Stimulated activated CD8-positive, alpha-beta memory T cell treated with anti-CD3 and anti-CD28 coated beads, Interleukin-7, amount 100 ng/mL, for 48 hours (primary cell): ENCODE data around the gene CST9.
"Not testable (repeated sequence)": the region's sequence is repeated elsewhere in the genome, so short reads cannot be mapped to it uniquely, and the experiment has no call there.

Experiments
- DNase-seq, 2 donors: peaks; one replicate each; pipeline ENCODE4 v3.0.0-alpha.2; 2020; ENCODE audit warnings: low read depth in 1 of 2; ENCODE audit errors: extremely low read depth in 1 of 2

The CST9 gene

GRCh38 chr20:23637282-23638221 lies 31.8 kb upstream of the CST9 start, which contains the start of gene CST3:
TSS of gene CST3 (minus strand) at chr20:23637955. CDS start at chr20:23637862, 93 bp downstream.
- DNase-seq = no peak

- no peak for DNase-seq
Measured at GRCh38 chr20:23636908-23637281, 31.2 kb upstream of the CST9 start.

- no peak for DNase-seq
Measured at GRCh38 chr20:23636182-23636907, 30.6 kb upstream of the CST9 start.

GRCh38 chr20:23635768-23636090 lies 30.0 kb upstream of the CST9 start:
- not testable (repeated sequence) for DNase-seq

GRCh38 chr20:23634985-23635767 lies 29.5 kb upstream of the CST9 start:
- DNase-seq = no peak

GRCh38 chr20:23634044-23634801 lies 28.5 kb upstream of the CST9 start:
- no peak for DNase-seq

- DNase-seq = no peak
Measured at GRCh38 chr20:23632711-23633573, 27.2 kb upstream of the CST9 start.

- DNase-seq = no peak
Measured at GRCh38 chr20:23631981-23632710, 26.4 kb upstream of the CST9 start.

- no peak for DNase-seq
Measured at GRCh38 chr20:23631226-23631822, 25.6 kb upstream of the CST9 start.

GRCh38 chr20:23630392-23630849 lies 24.7 kb upstream of the CST9 start:
- no peak for DNase-seq

GRCh38 chr20:23629542-23630391 lies 24.1 kb upstream of the CST9 start:
- no peak for DNase-seq

GRCh38 chr20:23629017-23629541 lies 23.4 kb upstream of the CST9 start:
- DNase-seq = no peak

- no peak for DNase-seq
Measured at GRCh38 chr20:23628402-23629016, 22.8 kb upstream of the CST9 start.

GRCh38 chr20:23627501-23627900 lies 21.8 kb upstream of the CST9 start:
- no peak for DNase-seq

- no peak for DNase-seq
Measured at GRCh38 chr20:23626040-23626620, 20.4 kb upstream of the CST9 start.

- no peak for DNase-seq
Measured at GRCh38 chr20:23625236-23625964, 19.7 kb upstream of the CST9 start.
